ENCODE data around the gene LNPEP. TPM values are rescaled to one million over a fixed set of nuclear protein-coding genes. Genes with fewer than 3 reads are reported as not detected.

LNPEP gene
- total and polyA plus RNA-seq, 2 of the 4 experiments (the other 2 are of a cell fraction), result 3.6 to 27.4 TPM

- H2AK5ac ChIP-seq (ENCODE audit: low read depth, low read length), result no peak overlapping the region
- dilution Hi-C loops (cut with HindIII; ENCODE audit: low sequenced_read_pairs, unreplicated experiment) (no loop called here), in situ Hi-C loops (cut with MboI; ENCODE audit: low sequenced_read_pairs) (no loop called here), intact Hi-C loops (cut with micrococcal nuclease) (no loop called here)
- H2BK5ac ChIP-seq (ENCODE audit: low read depth, low read length, poor library complexity, severe bottlenecking), result no peak overlapping the region
- no TSS peak for BruUV-seq (replicated peaks)
- H3K79me1 ChIP-seq (ENCODE audit: low read depth in 1 of 2, low read length in 2 of 2), result peaks cover 0 to 20% of the 10 kb centered on the region in 2 experiments; a peak in 2 of 4 replicates
- H3K56ac ChIP-seq (ENCODE audit: extremely low read depth, insufficient read depth, low read length), result no peak overlapping the region
- no peaks in the 10 kb centered on the region; the same call in 1 of the 2 replicates for H3K9me1 ChIP-seq (ENCODE audit: insufficient read depth, low read length)
- WGBS, 2 experiments (ENCODE audit: extremely low coverage in 2 of 2, insufficient read length in 1 of 2), result no CpG with 5 or more reads among the region's 5 CpGs
- no peaks in the 10 kb centered on the region for H3K27me3 ChIP-seq (ENCODE audit: control insufficient read depth, insufficient read depth, low read length)
- DNase-seq (no peak), ATAC-seq (ENCODE audit: low read depth) (no peak)
- no peak overlapping the region for H3K14ac ChIP-seq (replicated peaks; ENCODE audit: low read depth, low read length)
- no peak overlapping the region for H3K4me2 ChIP-seq (ENCODE audit: low read depth, low read length)
- no peak overlapping the region for H3K4ac ChIP-seq (ENCODE audit: low read depth, low read length)
- no peak overlapping the region for H4K5ac ChIP-seq (ENCODE audit: low read depth, low read length)
- H4K91ac ChIP-seq (ENCODE audit: insufficient read depth, low read depth, low read length), result no peak overlapping the region
- H2BK15ac ChIP-seq (ENCODE audit: low read depth, low read length), result no peak overlapping the region
- no peaks in the 10 kb centered on the region for H3K36me3 ChIP-seq (ENCODE audit: control insufficient read depth, insufficient read depth, low read length)
- H3K18ac ChIP-seq (ENCODE audit: low read depth, low read length), result no peak overlapping the region
- H2BK120ac ChIP-seq (ENCODE audit: low read depth, low read length), result no peak overlapping the region
- TF ChIP-seq MAZ (IDR thresholded peaks at IDR 0.05; ENCODE audit: borderline replicate concordance, low read depth, low read length) (no peak), RCOR1 (IDR thresholded peaks at IDR 0.05; ENCODE audit: insufficient replicate concordance, low read length) (no peak), NFE2L2 (IDR thresholded peaks at IDR 0.05; ENCODE audit: low read depth, low read length) (no peak), CTCF (conservative IDR thresholded peaks at IDR 0.05; ENCODE audit: low read depth, low read length) (no peak), RAD21 (IDR thresholded peaks at IDR 0.05; ENCODE audit: low read length) (no peak), POLR2A (IDR thresholded peaks at IDR 0.05; ENCODE audit: low read depth, low read length) (no peak), FOS (IDR thresholded peaks at IDR 0.05; ENCODE audit: low read depth, low read length) (no peak), ELK1 (IDR thresholded peaks at IDR 0.05; ENCODE audit: borderline replicate concordance, low read depth, low read length) (no peak)
- no peak overlapping the region for H3K9ac ChIP-seq (ENCODE audit: low read depth, low read length)
- H2AK9ac ChIP-seq (replicated peaks; ENCODE audit: low read depth, low read length, poor library complexity), result no peak overlapping the region
- H4K8ac ChIP-seq (ENCODE audit: low read depth in 2 of 2, low read length in 2 of 2), result no peak overlapping the region
- no peaks in the 10 kb centered on the region; the same call in 1 of the 2 replicates for H3K4me1 ChIP-seq (ENCODE audit: control insufficient read depth, insufficient read depth, low read length)
- H3K9me3 ChIP-seq (ENCODE audit: control insufficient read depth, insufficient read depth, low read length), result no peaks in the 10 kb centered on the region
- no peak overlapping the region for H2BK20ac ChIP-seq (ENCODE audit: low read depth, low read length)
- H4K20me1 ChIP-seq (ENCODE audit: insufficient read depth, low read length), result no peaks in the 10 kb centered on the region
- H3K23ac ChIP-seq (ENCODE audit: low read depth, low read length), result no peak overlapping the region
- ChIA-PET POLR2A (ENCODE audit: unreplicated experiment) (no interaction called here), CTCF (interaction anchor here (0.6 kb wide), 2 partner anchors 46 to 179 kb away, joined by 3 to 6 read pairs; no protein-coding TSS in a partner anchor)
- no peak overlapping the region for H2AFZ ChIP-seq (replicated peaks; ENCODE audit: low read length, poor library complexity)
- H3K27ac ChIP-seq (ENCODE audit: insufficient read depth, low read length), result no peak overlapping the region
- H3K4me3 ChIP-seq (ENCODE audit: insufficient read depth, low read depth, low read length), result no peak overlapping the region
Observed at GRCh38 chr5:96932026-96932425, 3.9 kb upstream of the LNPEP start.
